COLO829 (cell line): ENCODE results near the gene NEDD8.
"Not testable (repeated sequence)": the region's sequence is repeated elsewhere in the genome, so short reads cannot be mapped to it uniquely, and the experiment has no call there.

Experiments used
- DNase-seq: peaks from one replicate; pipeline ENCODE4 v3.0.0; 2012; ENCODE audit warnings: low spot score

The NEDD8 gene

GRCh38 chr14:24222987-24223386, 9.2 kb downstream of the NEDD8 start:
- DNase-seq: not testable (repeated sequence)

GRCh38 chr14:24219521-24219920, 12.6 kb downstream of the NEDD8 start:
- no peak for DNase-seq

GRCh38 chr14:24219080-24219479, 13.1 kb downstream of the NEDD8 start:
- DNase-seq: no peak

- not testable (repeated sequence) for DNase-seq
Observed at GRCh38 chr14:24216876-24217275, 15.3 kb downstream of the NEDD8 start.

GRCh38 chr14:24216345-24216699, 15.8 kb downstream of the NEDD8 start:
- no peak for DNase-seq

- DNase-seq: peak; percentile 95
Observed at GRCh38 chr14:24215495-24216344, 16.4 kb downstream of the NEDD8 start, which contains the start of gene MDP1. Gene MDP1 (minus strand): TSS chr14:24216066. CDS start chr14:24215955, 111 bp downstream.

- no peak for DNase-seq
Observed at GRCh38 chr14:24213866-24214662, 18.1 kb downstream of the NEDD8 start.

GRCh38 chr14:24212924-24213865, 19.0 kb downstream of the NEDD8 start, which contains the start of gene CHMP4A:
Gene CHMP4A (minus strand): TSS chr14:24213488. CDS start chr14:24213439, 49 bp downstream.
- DNase-seq: peak; percentile 98

GRCh38 chr14:24211311-24211710, 20.9 kb downstream of the NEDD8 start:
- no peak for DNase-seq

GRCh38 chr14:24207625-24208024, 24.5 kb downstream of the NEDD8 start:
- DNase-seq: no peak

GRCh38 chr14:24207104-24207551, 25.0 kb downstream of the NEDD8 start:
- DNase-seq: no peak

GRCh38 chr14:24206260-24207103, 25.7 kb downstream of the NEDD8 start:
- no peak for DNase-seq

GRCh38 chr14:24204163-24205146, 27.7 kb downstream of the NEDD8 start:
- DNase-seq: no peak

GRCh38 chr14:24203249-24203886, 28.8 kb downstream of the NEDD8 start:
- DNase-seq: not testable (repeated sequence)

- not testable (repeated sequence) for DNase-seq
Observed at GRCh38 chr14:24202538-24202937, 29.6 kb downstream of the NEDD8 start.

GRCh38 chr14:24198814-24199524, 33.2 kb downstream of the NEDD8 start:
- no peak for DNase-seq

GRCh38 chr14:24197056-24197450, 35.1 kb downstream of the NEDD8 start:
- no peak for DNase-seq
